ENCODE results near the gene HNRNPL. TPM values are rescaled to one million over a fixed set of nuclear protein-coding genes. Genes with fewer than 3 reads are reported as not detected.

Gene HNRNPL
- total and polyA plus RNA-seq, 9 of the 15 experiments (the other 6 are each of a cell fraction or from before 2014, with no cell fraction given): 39.5 to 610 (median 299) TPM

- TF ChIP-seq ATF3 (IDR thresholded peaks at IDR 0.05) (no peak), ATF3 (CRISPR knock-in tag; conservative IDR thresholded peaks at IDR 0.05) (no peak), THRB (CRISPR knock-in tag; conservative IDR thresholded peaks at IDR 0.05) (no peak), PBX2 (CRISPR knock-in tag; IDR thresholded peaks at IDR 0.05; ENCODE audit: low read depth) (peak; percentile 90), PBX2 (tag; conservative IDR thresholded peaks at IDR 0.05; ENCODE audit: low read depth) (peak; percentile 100), THRA (IDR thresholded peaks at IDR 0.05) (no peak), PTRF (tag; IDR thresholded peaks at IDR 0.05) (0 out of 2 replicates have a peak, but pooled peaks have one; percentile 25), THRAP3 (IDR thresholded peaks at IDR 0.05; ENCODE audit: borderline replicate concordance) (no peak), ZNF24 (IDR thresholded peaks at IDR 0.05) (peak; percentile 80), SMAD4 (CRISPR knock-in tag; conservative IDR thresholded peaks at IDR 0.05) (peak; percentile 92), POLR2G (IDR thresholded peaks at IDR 0.05; ENCODE audit: low read depth, low read length) (no peak), ZNF146 (CRISPR knock-in tag; IDR thresholded peaks at IDR 0.05; ENCODE audit: unreplicated experiment) (no peak), ARNT (IDR thresholded peaks at IDR 0.05) (peak in 1 of 2 experiments; percentile 63; a peak in 1 of 4 replicates), ZFPM2 (CRISPR knock-in tag; IDR thresholded peaks at IDR 0.05) (no peak), CEBPG (CRISPR knock-in tag; IDR thresholded peaks at IDR 0.05) (no peak), CEBPG (tag; conservative IDR thresholded peaks at IDR 0.05 in 1 of 2, IDR thresholded peaks at IDR 0.05 in 1 of 2) (no peak), SRF (CRISPR knock-in tag; IDR thresholded peaks at IDR 0.05) (no peak), GATAD2B (IDR thresholded peaks at IDR 0.05; ENCODE audit: borderline replicate concordance) (no peak; the same call in 1 of the 2 replicates), BMI1 (IDR thresholded peaks at IDR 0.05; ENCODE audit: low read length) (no peak), CEBPB (tag; IDR thresholded peaks at IDR 0.05) (0 out of 2 replicates have a peak, but pooled peaks have one; percentile 16), ZFP1 (CRISPR knock-in tag; IDR thresholded peaks at IDR 0.05) (no peak), RNF2 (IDR thresholded peaks at IDR 0.05) (peak; percentile 76; the same call in 1 of the 2 replicates)
These were observed 12.7 kb upstream of the HNRNPL start (continued) for GRCh38 chr19:38862321-38863059.
